Activated CD8-positive, alpha-beta memory T cell treated with anti-CD3 and anti-CD28 coated beads, Interleukin-2, amount 50 U/mL, for 48 hours (primary cell): ENCODE results near the gene FES.
"Not testable (repeated sequence)": the region's sequence is repeated elsewhere in the genome, so short reads cannot be mapped to it uniquely, and the experiment has no call there.

Experiments used
- DNase-seq: peaks from one replicate; pipeline ENCODE4 v3.0.0-alpha.2; 2020

FES gene

DNA sequence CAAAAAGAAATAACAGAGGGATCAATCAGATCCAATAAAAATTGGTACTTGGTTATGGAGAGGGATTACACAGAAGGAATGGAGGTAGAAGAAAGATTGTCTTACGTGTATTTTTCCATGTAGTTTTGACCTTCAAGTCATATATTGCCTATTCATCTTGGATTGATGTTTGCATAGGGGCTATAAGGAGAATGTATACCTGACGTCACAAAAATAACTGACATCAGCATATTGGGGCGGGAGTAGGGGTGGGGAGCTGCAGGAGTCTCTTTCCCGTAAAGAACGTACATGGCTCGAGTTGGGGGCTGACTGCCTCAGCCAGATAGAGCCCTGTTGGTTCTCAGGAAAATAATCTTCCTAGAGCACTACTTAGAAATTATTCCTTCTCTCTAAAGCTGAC lies 21.8 kb upstream of the FES start:
- no peak for DNase-seq

GRCh38 chr15:90862964-90863778 lies 21.1 kb upstream of the FES start:
- DNase-seq, result no peak

DNA sequence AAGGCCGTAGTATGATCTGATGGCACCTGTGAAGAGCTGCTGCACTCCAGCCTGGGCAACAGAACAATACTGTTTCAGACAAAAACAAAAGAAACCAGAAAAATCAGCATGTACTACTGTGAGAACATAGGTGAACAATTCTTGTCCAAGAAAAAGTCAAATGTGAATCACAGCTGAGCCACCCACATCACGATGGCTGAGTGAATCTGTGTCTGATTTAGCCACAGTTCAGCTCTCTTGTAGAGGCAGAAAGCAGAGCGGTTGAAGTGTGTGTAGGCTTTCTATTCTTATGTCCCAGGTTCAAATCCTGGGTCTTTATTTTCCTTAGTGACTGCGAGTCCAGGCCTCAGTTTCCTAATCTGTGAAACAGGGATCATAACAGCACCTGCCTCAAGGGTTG lies 20.3 kb upstream of the FES start:
- DNase-seq, result peak; percentile 59

GRCh38 chr15:90864507-90864906 lies 19.8 kb upstream of the FES start:
- peak; percentile 61 for DNase-seq

- no peak for DNase-seq
Measured at GRCh38 chr15:90865702-90866101, 18.6 kb upstream of the FES start.

GRCh38 chr15:90866161-90866715 lies 18.1 kb upstream of the FES start:
- no peak for DNase-seq

GRCh38 chr15:90866800-90867199 lies 17.5 kb upstream of the FES start:
- DNase-seq, result no peak

- DNase-seq, result no peak
Measured at GRCh38 chr15:90868261-90868689, 16.0 kb upstream of the FES start, which contains the start of gene FURIN. Gene FURIN, plus strand, starts transcription at chr15:90868588. Its CDS starts 7,153 bp downstream, at chr15:90875741.

DNA sequence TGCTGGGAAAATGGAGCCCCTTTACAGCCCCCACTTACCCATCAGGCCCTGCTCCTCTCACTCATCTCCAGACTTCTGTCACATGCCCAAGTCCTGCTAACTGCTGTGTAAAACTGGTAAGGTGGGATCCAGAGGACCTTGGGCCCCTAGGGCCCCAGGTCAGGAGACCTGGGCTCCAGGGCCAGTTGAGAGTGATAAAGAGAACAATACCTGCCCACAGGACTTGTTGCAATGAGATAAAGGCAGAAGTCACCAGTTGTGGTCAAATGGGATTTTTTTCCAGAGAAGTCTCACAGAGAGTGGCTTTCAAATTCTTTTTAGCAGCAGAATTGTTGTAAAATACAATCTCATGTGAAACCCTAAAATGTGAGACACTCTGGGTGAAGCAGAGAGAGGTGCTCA lies 15.2 kb upstream of the FES start:
- DNase-seq, result no peak

DNA sequence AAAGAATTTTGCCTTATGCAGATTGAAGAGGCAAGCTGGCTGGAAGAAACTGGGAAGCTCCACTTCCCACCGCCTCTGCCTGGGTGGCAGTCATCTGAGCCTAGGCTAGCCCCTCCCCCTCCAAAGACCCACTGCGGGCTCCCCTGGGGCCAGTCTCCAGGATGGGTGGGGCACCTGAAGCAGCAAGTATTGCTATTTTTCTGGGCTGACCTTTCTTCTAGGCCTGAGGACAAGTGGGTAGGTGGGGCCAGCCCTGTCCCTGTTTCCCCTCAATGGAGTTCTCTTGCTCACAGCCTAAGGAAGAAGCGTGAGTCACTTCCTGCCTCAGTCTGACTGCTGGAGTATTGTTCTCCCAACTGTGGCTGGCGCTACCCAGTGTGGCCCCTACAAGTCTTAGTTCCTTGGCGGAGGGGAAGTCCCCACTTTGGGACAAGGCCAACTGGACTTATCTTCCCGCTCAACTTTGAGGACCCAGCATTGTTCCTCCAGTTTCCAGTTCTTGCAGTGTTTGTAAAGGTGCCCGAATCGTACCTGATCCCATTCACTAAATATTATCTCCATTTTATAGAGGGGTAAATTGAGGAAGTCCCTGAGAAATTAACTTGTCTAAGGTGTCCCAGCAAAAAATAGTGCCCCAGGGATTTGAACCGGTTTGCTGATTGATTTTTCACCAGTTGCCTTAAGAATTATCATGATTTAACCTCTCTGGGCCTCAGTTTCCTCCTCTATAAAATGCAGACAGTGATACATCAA lies 14.5 kb upstream of the FES start:
- no peak for DNase-seq

GRCh38 chr15:90870354-90871138 lies 13.8 kb upstream of the FES start:
- peak; percentile 65 for DNase-seq

DNA sequence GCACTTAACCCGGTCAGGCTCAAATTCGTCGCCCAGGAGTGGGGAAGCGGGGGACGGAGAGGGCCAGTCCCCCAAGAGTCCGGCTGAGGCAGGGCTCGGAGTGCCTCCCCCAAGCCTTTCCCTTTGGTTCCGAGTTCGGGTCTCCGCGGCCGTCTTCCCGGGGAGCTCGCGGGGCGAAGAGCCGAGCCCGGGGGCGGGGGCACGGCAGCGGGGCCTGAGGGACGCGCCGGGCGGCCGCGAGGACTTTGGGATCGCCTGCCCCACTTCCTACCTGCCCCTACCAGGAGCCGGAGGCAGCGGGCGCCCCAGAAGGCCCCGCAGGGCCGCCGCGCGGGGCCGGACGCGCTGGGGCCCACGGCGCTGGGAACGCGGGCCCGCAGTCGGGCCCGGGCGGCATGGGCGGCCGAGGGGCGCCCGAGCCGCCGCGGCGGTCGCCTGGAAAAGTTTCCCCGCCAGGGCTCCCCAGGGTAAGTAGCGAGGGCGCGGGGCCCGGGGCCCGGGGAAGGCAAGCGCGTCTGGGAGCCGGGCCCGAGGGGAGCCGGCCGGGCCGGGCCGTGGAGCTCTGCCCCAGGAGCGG lies 13.1 kb upstream of the FES start:
- no peak for DNase-seq

GRCh38 chr15:90871716-90872485 lies 12.4 kb upstream of the FES start:
- no peak for DNase-seq

DNA sequence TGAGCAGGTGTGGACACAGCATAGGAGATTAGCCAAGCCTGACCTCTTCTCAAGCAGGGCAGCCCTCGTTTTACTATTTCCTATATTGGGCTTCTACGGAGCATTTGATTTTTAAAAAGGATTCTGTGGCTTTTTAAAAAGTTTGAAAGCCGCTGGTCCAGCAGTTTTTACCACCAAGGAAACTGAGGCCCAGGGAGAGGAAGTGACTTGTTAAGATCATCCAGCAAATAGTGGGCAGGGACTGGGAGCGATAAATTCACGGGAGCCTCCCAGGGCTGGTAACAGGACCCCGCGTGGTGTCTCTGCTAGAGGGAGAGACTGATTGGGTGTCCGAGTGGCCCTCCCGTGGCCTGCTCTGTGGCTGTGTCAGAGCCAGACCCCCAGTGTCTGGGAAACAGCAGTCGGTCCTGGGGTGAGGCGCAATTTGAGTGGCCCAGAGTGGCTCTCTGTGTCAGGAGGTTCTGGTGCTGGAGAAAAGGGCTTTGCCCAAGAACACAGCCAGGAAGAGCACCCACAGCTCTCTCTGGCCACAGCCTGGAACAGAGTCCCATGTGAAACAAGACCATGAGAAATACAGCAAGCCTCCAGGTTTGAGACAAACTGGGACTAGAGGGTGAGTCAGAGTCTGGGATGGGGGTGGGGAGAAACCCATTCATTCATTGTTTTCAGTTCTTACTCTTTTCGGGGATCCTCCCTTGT lies 11.7 kb upstream of the FES start:
- peak; percentile 85 for DNase-seq

DNA sequence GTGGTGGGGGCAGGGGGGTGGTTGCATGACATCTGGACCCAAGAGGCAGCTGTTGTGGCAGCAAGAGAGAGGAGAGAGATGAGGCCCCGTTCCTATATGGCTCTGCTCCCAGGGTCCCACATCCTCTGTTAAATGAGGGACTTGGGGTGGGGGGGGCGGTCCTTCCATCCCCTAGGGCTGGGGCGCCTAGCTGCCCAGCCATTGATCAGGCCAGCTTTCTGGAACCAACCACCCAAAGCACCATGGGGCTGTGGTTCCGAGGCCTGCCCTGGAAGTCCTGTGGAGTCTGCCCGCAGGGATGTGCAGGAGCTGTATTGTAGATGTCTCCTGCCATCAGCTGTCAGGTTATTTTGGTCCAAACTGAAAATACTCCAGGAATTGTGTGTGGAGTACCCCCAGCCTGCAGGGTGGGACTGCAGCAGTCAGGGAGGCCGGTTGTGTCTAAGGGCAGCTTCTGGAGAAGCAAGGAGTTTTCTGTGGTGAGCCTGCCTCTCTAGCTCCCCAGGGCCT lies 10.8 kb upstream of the FES start:
- DNase-seq, result no peak

- DNase-seq, result no peak
Measured at GRCh38 chr15:90873998-90874605, 10.2 kb upstream of the FES start.

DNA sequence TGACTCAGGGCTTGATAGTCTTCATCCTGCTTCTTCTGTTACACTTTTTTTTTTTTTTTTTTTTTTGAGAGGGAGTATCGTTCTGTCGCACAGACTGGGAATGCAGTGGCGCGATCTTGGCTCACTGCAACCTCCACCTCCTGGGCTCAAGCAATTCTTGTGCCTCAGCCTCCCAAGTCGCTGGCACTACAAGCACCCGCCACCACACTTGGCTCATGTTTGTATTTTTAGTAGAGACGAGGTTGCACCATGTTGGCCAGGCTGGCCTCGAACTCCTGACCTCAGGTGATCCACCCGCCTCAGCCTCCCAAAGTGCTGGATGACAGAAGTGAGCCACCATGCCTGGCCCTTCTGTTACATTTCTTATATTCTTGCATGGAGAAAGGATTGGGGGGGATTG lies 9.3 kb upstream of the FES start:
- DNase-seq, result not testable (repeated sequence)

- DNase-seq, result no peak
Measured at GRCh38 chr15:90875549-90875981, 8.7 kb upstream of the FES start.

DNA sequence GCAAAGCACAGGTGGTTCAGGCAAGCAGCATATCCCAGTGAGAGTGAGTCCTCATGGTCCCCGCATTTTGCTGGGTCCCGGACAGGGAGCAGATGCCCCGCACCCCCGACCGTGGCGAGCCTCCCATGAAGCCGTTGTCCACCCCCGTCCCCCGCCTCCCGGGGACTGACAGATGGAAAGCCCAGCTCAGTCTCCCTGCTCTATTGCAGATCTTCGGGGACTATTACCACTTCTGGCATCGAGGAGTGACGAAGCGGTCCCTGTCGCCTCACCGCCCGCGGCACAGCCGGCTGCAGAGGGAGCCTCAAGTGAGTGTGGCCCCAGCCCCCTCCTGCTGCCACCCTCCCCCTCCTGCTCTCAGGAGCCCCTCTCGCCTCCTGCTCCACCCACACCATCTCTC lies 8.3 kb upstream of the FES start:
- DNase-seq, result no peak

GRCh38 chr15:90876512-90877170 lies 7.7 kb upstream of the FES start:
- DNase-seq, result no peak
